NCI-H1092 (cell line): ENCODE measurements around the gene MIPEP.
A peak's percentile ranks its signal among the peaks of the same experiment; 100 is the strongest.
"Not testable (repeated sequence)": the region's sequence is repeated elsewhere in the genome, so short reads cannot be mapped to it uniquely, and the experiment has no call there.

Experiments used
- DNase-seq: peaks from one replicate; lab custom pipeline; 2025; lab: John Stamatoyannopoulos, UW

Gene MIPEP

GRCh38 chr13:23749288-23749873 is 139.8 kb downstream of the MIPEP start:
- no peak for DNase-seq

- DNase-seq = no peak
Observed at GRCh38 chr13:23748109-23748990, 140.8 kb downstream of the MIPEP start.

GRCh38 chr13:23746141-23746540 is 143.1 kb downstream of the MIPEP start:
- DNase-seq = not testable (repeated sequence)

- DNase-seq = no peak
Observed at GRCh38 chr13:23744315-23744714, 144.9 kb downstream of the MIPEP start.

- peak; percentile 17 for DNase-seq
Observed at GRCh38 chr13:23743278-23744076, 145.7 kb downstream of the MIPEP start.

- DNase-seq = no peak
Observed at GRCh38 chr13:23741879-23742510, 147.2 kb downstream of the MIPEP start.

GRCh38 chr13:23740002-23740401 is 149.2 kb downstream of the MIPEP start:
- no peak for DNase-seq

- DNase-seq = peak; percentile 76
Observed at GRCh38 chr13:23739596-23739995, 149.6 kb downstream of the MIPEP start.

DNA sequence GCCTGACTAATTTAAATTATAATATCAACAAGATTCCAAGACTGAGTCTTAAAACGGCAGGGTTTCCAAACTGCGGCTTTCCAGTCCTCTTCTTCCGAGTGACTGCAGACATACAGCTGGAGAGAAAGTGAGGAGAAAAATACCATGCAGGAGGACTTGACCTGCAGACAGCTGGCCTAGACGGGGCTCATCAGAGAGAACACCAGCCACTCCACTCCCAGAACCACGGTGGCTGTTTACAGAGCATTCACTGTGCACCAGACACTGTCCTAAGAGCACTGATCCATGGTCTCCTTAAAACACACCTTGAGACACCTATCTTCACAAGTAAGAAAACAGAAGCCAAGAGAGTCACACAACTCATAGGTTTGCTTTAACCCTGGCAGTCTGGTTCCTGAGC is 152.7 kb downstream of the MIPEP start:
- no peak for DNase-seq

DNA sequence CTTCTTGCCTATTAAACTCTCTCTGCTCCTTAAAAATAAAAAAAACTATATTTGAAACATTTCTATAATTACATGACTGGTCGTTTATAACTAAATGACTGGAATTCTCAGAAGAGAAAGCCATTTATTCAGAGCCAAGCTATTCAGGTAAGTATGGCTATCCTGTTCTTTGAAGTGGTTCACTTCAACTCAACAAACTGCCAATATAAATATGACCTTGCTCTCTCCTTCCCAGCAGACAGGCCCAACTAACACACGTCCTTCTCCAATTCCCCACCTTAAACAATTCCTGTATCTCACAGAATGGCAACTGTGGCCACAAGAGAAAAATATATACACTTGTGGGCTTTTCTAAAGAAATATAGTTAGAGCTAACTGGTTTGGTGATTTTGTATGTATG is 153.9 kb downstream of the MIPEP start:
- DNase-seq = no peak

DNA sequence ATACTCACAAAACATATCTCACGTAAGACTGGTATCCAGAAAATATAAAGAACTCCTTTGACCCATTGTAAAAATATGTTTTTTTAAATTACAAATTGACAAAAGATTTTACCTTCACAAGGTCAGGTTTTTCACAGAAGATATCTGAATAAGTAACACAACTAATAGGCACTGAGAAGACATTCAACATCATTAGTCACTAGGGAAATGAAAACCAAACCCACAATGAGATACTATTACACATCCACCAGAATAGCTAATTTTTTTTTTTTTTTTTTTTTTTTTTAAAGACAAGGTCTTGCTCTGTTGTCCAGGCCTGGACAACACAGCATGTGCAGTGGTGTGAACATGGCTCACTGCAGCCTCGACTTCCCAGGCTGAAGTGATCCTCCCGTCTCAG is 157.5 kb downstream of the MIPEP start:
- DNase-seq = no peak

DNA sequence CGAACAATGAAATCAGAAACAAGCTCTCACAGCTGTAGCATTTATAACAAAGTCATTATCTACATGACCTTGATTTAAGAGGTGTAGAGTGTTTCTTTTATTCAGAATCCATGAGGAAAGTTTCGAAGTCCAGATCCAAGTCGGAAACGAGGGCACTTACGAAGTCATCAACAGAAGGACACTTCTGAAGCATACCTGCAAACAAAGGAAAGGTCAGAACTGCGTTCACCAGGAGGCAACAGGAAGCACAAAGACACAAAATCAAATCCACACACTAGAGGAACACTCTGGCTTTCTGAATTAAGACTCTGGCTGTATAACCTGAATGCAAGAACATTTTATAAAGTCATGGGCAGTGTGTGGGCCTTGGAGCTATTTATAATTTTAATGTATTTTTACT is 158.9 kb downstream of the MIPEP start:
- no peak for DNase-seq

GRCh38 chr13:23729531-23729930 is 159.7 kb downstream of the MIPEP start:
- DNase-seq = no peak

GRCh38 chr13:23728807-23729206 is 160.4 kb downstream of the MIPEP start:
- no peak for DNase-seq

DNA sequence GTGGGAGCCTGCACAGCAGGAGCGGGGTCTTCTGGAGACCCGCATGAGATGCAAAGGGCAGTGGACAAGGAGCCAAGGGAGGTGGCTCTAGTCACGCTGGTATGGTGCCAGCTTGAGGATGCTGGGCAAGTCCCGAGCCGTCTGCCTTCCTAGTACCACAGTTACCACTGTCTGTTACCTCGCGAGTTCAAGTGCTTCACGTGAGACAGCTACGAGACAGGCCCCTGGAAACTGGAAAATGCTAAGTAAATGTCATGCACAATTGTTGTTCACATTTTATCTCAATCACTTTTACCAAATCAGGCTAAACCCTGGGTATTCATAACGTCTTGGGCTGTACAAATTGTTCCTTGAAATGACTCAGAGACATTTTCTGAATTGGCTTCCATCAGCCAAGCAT is 163.3 kb downstream of the MIPEP start:
- DNase-seq = no peak

DNA sequence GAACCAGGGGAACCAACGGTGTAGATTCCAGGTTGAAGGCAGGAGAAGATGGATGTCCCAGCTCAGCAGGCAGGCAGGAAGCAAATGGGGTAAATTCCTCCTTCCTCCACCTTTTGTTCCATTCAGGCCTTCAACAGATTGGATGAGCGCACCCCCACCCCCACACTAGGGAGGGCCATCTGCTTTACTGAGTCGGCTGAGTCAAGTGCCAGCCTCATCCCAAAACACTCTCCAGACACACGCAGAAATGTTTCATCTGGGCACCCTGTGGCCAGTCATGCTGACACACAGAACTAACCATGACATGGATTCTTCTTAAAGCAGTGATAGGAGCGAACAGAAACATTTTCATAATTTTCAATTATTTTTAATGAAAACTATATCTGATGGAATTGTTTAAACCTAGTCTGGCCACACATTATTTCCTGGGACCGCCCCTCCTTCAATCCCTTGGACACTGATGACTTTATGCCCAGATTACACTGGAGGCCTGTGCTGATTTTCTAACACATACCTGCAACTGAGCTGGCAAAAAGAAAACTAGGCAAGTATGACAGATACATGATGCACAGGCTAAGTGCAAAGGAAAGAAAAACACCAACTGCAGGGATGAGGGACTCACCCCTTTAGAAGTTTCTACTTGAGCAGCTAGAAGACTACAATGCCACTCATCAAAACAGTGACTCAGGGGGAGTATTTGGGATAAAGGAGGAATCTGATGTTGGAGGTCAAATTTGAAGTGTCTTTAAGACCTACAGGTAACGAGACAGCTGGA is 164.8 kb downstream of the MIPEP start:
- DNase-seq = no peak

- no peak for DNase-seq
Observed at GRCh38 chr13:23723471-23723870, 165.7 kb downstream of the MIPEP start.

DNA sequence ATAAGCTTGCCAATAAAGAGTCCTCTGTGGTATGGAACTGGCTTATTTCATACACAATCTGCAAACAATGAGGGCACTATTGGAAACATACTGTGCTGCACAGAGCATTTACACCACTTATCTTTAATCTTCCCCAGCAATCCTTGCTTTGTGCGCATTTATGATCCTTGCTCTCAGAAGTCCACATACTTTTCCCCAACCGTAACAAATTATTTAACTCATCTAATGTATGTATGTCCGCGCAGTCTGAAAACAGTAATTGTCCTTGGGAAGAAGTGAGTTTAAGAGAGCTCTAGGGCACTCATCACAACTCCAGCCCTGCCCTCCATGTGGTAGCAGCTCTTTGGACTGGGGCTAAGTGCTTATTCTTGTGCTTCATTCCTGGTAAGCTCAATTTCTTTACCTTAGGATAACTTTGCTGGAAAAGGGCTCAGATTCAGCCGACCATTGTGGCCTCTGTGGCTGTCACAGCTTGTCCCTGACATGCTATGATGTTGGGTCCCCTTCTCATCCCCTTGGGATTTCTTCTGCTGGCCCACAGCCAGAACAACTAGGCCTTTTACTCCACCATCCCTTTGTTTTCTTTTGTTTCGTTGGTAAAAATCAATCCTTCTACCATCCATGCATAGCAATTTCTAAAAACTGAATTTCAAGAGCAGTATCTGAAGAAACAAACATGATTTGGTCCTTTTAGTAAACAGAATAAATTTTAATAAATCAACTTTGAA is 166.3 kb downstream of the MIPEP start:
- no peak for DNase-seq

DNA sequence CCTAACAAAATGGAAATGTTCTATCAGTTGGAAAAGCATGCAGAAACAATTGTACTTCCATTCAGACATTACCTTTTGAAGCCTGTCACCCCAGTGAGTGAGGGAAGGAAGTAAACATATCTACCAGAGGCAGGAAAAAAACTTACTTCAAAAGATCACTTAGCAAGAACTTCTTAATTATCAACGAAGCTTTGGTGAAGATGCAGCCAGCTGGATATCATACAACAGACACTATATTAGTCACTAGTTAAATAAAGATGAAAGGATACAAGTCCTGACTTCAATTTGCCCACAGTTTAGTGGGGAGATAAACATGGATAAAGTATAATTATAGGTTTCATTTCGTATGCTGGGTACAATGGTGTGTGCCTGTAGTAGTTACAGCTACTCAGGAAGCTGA is 170.2 kb downstream of the MIPEP start:
- no peak for DNase-seq

DNA sequence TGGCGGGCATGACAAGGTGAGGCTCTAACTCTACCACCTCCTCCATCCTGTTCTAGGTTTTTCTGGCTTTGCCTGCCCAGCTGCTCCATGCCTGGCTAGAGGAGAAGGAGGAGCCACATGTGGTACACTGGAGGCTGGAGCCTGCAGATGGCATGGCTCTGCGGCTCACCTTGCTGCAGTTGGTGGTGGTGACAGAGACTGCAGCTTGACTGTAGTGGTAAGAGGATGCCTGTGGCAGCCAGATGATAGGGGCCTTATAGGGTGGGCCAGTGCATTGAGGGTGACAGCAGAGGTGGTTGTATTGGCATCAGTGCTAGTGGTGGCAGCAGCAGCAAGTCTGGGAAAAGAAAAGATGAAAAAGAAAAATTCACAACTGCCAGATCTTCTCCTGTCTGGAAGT is 172.8 kb downstream of the MIPEP start:
- no peak for DNase-seq

GRCh38 chr13:23715762-23716235 is 173.4 kb downstream of the MIPEP start:
- DNase-seq = no peak
